Testis (tissue), 2 donors: ENCODE measurements around the gene ITGA11.

ENCODE experiments used
- CTCF ChIP-seq, 3 experiments: fragments of 450-650 bp in 2 of 3; fragments of 200-600 bp in 1 of 3; sonication (generic) in 1 of 3; IDR thresholded peaks; one replicate each; pipeline ENCODE4 v1.5.1; 2016 to 2019; ENCODE audit warnings: antibody characterized with exemption in 3 of 3, mild to moderate bottlenecking in 2 of 3, moderate library complexity in 1 of 3
- POLR2A ChIP-seq: fragments of 450-650 bp; IDR thresholded peaks from one replicate; pipeline ENCODE4 v1.6.1; 2017; ENCODE audit warnings: antibody characterized with exemption, mild to moderate bottlenecking, moderate library complexity

DNA sequence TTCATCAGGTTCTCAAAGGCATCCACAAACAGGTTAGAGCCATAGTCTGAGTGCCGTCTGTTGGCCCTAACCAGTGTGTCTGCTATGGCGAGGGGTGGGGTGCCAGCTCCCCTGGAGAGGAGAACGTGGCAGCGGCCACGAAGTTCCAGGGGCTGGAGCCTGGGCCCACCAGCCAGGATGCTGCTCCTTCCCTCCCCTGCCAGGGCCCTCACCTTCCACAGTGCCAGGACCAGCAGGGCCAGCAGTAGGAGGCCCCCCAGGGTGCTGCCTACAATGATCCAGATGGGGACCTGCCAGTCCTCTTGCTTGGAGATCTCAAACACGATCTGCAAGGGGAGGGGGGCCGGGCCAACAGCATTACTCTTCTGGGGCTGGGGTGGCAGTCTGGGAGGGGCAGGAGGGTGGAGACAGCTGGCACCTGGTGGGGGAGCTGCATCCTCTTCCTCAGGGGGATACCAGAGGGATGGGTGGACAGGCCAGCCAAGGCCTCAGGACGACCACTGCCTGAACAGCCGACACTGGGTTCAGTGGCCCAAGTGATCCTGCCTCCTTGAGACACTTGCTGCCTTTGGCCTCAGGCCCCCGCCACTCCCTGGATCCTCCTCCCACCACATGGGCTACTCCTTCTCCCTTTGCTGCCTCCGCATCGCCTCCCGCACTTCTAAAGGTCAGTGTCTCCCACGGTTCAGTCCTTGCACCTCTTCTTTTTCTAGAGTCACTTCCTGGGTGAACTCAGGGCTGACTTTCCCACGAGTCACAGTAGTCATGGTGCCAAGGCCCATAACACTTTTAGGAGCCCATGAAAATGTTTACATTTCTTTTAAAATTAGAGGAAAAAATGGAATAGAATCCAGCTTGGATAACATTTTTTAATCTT, 128.2 kb downstream of the ITGA11 start:
- TF ChIP-seq POLR2A, result no peak
- no peak for TF ChIP-seq CTCF (IDR thresholded peaks at IDR 0.05)
